IMR-90 (cell line): ENCODE data around the gene SYT11. TPM values are rescaled to one million over a fixed set of nuclear protein-coding genes. Genes with fewer than 3 reads are reported as not detected.

Source experiments
- ATAC-seq: fragments of 200-7000 bp; cut with Tn5 transposase; 2 replicates; pipeline ENCODE4 v1.9.1; 2020; ENCODE audit warnings: low read depth, mild to moderate bottlenecking, moderate library complexity
- BruUV-seq: library from RNA; stranded (reverse); fragments of 400-500 nt; replicated peaks from 2 replicates; lab custom pipeline; 2021; lab: Mats Ljungman, UMichigan
- CTCF ChIA-PET: fragments of 300-600 bp; formaldehyde crosslinking; extraction: SDS; loops from one replicate; lab custom pipeline; 2021; ENCODE audit warnings: antibody characterized with exemption; lab: Yijun Ruan, JAX
- POLR2A ChIA-PET: fragments of 300-600 bp; sonication (Branson Sonifier 250); formaldehyde crosslinking; loops from one replicate; lab custom pipeline; 2022; ENCODE audit warnings: antibody characterized with exemption; ENCODE audit not compliant: unreplicated experiment; lab: Charles Lee
- DNase-seq: peaks from one replicate; pipeline ENCODE4 v3.0.0; 2013
- H2AFZ ChIP-seq: replicated peaks from 2 replicates; pipeline ENCODE3; 2013; ENCODE audit warnings: low read length, mild to moderate bottlenecking; ENCODE audit not compliant: poor library complexity
- H2AK5ac ChIP-seq: 2 replicates; pipeline ENCODE4 v1.6.1; 2013; ENCODE audit warnings: low read depth, low read length, inconsistent platforms
- H2AK9ac ChIP-seq: replicated peaks from 2 replicates; pipeline ENCODE3; 2013; ENCODE audit warnings: mild to moderate bottlenecking, low read depth, low read length, moderate library complexity; ENCODE audit not compliant: poor library complexity
- H2BK120ac ChIP-seq: 2 replicates; pipeline ENCODE4 v1.6.1; 2013; ENCODE audit warnings: low read depth, low read length, inconsistent platforms
- H2BK15ac ChIP-seq: 3 replicates; pipeline ENCODE4 v1.6.1; 2013; ENCODE audit warnings: low read depth, low read length, inconsistent platforms
- H2BK20ac ChIP-seq: 2 replicates; pipeline ENCODE4 v1.6.1; 2013; ENCODE audit warnings: low read depth, mild to moderate bottlenecking, inconsistent platforms, low read length, moderate library complexity
- H2BK5ac ChIP-seq: 2 replicates; pipeline ENCODE4 v1.6.1; 2013; ENCODE audit warnings: mild to moderate bottlenecking, low read depth, low read length, inconsistent platforms; ENCODE audit not compliant: poor library complexity, severe bottlenecking
- H3K14ac ChIP-seq: replicated peaks from 2 replicates; pipeline ENCODE4 v1.6.1; 2013; ENCODE audit warnings: low read depth, low read length, inconsistent platforms
- H3K18ac ChIP-seq: 2 replicates; pipeline ENCODE4 v1.6.1; 2013; ENCODE audit warnings: low read depth, low read length, control low read depth
- H3K23ac ChIP-seq: 2 replicates; pipeline ENCODE4 v1.6.1; 2013; ENCODE audit warnings: low read depth, low read length, inconsistent platforms
- H3K27ac ChIP-seq: 2 replicates; pipeline ENCODE4 v1.5.1; 2013; ENCODE audit warnings: mild to moderate bottlenecking, control low read depth, low read length; ENCODE audit not compliant: insufficient read depth
- H3K27me3 ChIP-seq: 2 replicates; pipeline ENCODE4 v1.6.1; 2013; ENCODE audit warnings: low read length; ENCODE audit not compliant: control insufficient read depth, insufficient read depth
- H3K36me3 ChIP-seq: 2 replicates; pipeline ENCODE4 v1.6.1; 2013; ENCODE audit warnings: low read length, mixed read lengths; ENCODE audit not compliant: control insufficient read depth, insufficient read depth
- H3K4ac ChIP-seq: 2 replicates; pipeline ENCODE4 v1.6.1; 2013; ENCODE audit warnings: low read depth, low read length, inconsistent platforms
- H3K4me1 ChIP-seq: 2 replicates; pipeline ENCODE4 v1.6.1; 2013; ENCODE audit warnings: low read length, mixed read lengths; ENCODE audit not compliant: control insufficient read depth, insufficient read depth
- H3K4me2 ChIP-seq: 2 replicates; pipeline ENCODE4 v1.6.1; 2013; ENCODE audit warnings: low read depth, mild to moderate bottlenecking, control low read depth, low read length, moderate library complexity
- H3K4me3 ChIP-seq: 2 replicates; pipeline ENCODE4 v1.5.1; 2013; ENCODE audit warnings: low read depth, mild to moderate bottlenecking, control low read depth, low read length, moderate library complexity; ENCODE audit not compliant: insufficient read depth
- H3K56ac ChIP-seq: 2 replicates; pipeline ENCODE4 v1.6.1; 2013; ENCODE audit warnings: low read length, inconsistent platforms; ENCODE audit not compliant: insufficient read depth; ENCODE audit errors: extremely low read depth
- H3K79me1 ChIP-seq, 2 experiments: 2 replicates each; pipeline ENCODE4 v1.6.1; 2013; ENCODE audit warnings: low read length in 2 of 2, inconsistent platforms in 1 of 2, low read depth in 1 of 2
- H3K9ac ChIP-seq: 2 replicates; pipeline ENCODE4 v1.6.1; 2013; ENCODE audit warnings: low read depth, low read length, control low read depth
- H3K9me1 ChIP-seq: 2 replicates; pipeline ENCODE4 v1.6.1; 2013; ENCODE audit warnings: low read length, inconsistent platforms; ENCODE audit not compliant: insufficient read depth
- H3K9me3 ChIP-seq: 2 replicates; pipeline ENCODE4 v1.6.1; 2013; ENCODE audit warnings: low read length; ENCODE audit not compliant: control insufficient read depth, insufficient read depth
- H4K20me1 ChIP-seq: 2 replicates; pipeline ENCODE4 v1.6.1; 2013; ENCODE audit warnings: low read length, inconsistent platforms; ENCODE audit not compliant: insufficient read depth
- H4K5ac ChIP-seq: 2 replicates; pipeline ENCODE4 v1.6.1; 2013; ENCODE audit warnings: mild to moderate bottlenecking, low read depth, low read length, control low read depth
- H4K8ac ChIP-seq, 2 experiments: 2 replicates each; pipeline ENCODE4 v1.6.1; 2013; ENCODE audit warnings: low read depth in 2 of 2, low read length in 2 of 2, control low read depth in 1 of 2, inconsistent platforms in 1 of 2
- H4K91ac ChIP-seq: 2 replicates; pipeline ENCODE4 v1.6.1; 2013; ENCODE audit warnings: low read depth, low read length, inconsistent platforms; ENCODE audit not compliant: insufficient read depth
- CEBPB ChIP-seq: IDR thresholded peaks from 2 replicates; pipeline ENCODE4 v1.6.1; 2012; ENCODE audit warnings: low read depth, low read length, improper control_type of control experiment
- FOS ChIP-seq: fragments of 150-350 bp; IDR thresholded peaks from 2 replicates; pipeline ENCODE4 v1.6.1; 2016; ENCODE audit warnings: low read depth, low read length
- MAFK ChIP-seq: IDR thresholded peaks from 2 replicates; pipeline ENCODE4 v1.6.1; 2012; ENCODE audit warnings: low read depth, low read length, improper control_type of control experiment
- MAZ ChIP-seq: IDR thresholded peaks from 2 replicates; pipeline ENCODE4 v1.6.1; 2012; ENCODE audit warnings: low read depth, mild to moderate bottlenecking, low read length, improper control_type of control experiment, moderate library complexity, borderline replicate concordance
- MXI1 ChIP-seq: IDR thresholded peaks from 2 replicates; pipeline ENCODE4 v1.6.1; 2012; ENCODE audit warnings: low read depth, mild to moderate bottlenecking, low read length, moderate library complexity, borderline replicate concordance
- NFE2L2 ChIP-seq: fragments of 150-350 bp; IDR thresholded peaks from 2 replicates; pipeline ENCODE4 v1.6.1; 2016; ENCODE audit warnings: low read depth, mild to moderate bottlenecking, low read length
- RCOR1 ChIP-seq: IDR thresholded peaks from 2 replicates; pipeline ENCODE4 v1.6.1; 2012; ENCODE audit warnings: mild to moderate bottlenecking, low read length, improper control_type of control experiment; ENCODE audit not compliant: insufficient replicate concordance
- RFX5 ChIP-seq: IDR thresholded peaks from 2 replicates; pipeline ENCODE4 v1.8.0; 2012; ENCODE audit warnings: low read depth, mild to moderate bottlenecking, low read length, moderate library complexity
- SMC3 ChIP-seq: fragments of 150-350 bp; IDR thresholded peaks from 2 replicates; pipeline ENCODE4 v1.6.1; 2016; ENCODE audit warnings: low read depth, mild to moderate bottlenecking, antibody characterized with exemption, low read length, moderate library complexity
- WGBS, 2 experiments: methylation state at CpG; one replicate each; pipeline versions ENCODE4 v1.1.5 to v1.1.7; 2013; ENCODE audit warnings: missing lambda C conversion rate in 2 of 2; ENCODE audit not compliant: insufficient read length in 1 of 2; ENCODE audit errors: extremely low coverage in 2 of 2; 5-methylcytosine and 5-hydroxymethylcytosine counted together
- dilution Hi-C: fragments of 300-500 bp; cut with HindIII; formaldehyde crosslinking; loops from one replicate; pipeline ENCODE4 v1.14.3; 2018; ENCODE audit warnings: low sequenced_read_pairs; ENCODE audit not compliant: unreplicated experiment
- in situ Hi-C: fragments of 300-500 bp; cut with MboI; formaldehyde crosslinking; loops from 3 replicates; pipeline ENCODE4 v1.14.3; 2019; ENCODE audit warnings: low sequenced_read_pairs, inconsistent platforms, mixed read lengths
- intact Hi-C: fragments of 100-400 bp; cut with micrococcal nuclease; formaldehyde crosslinking; loops from 2 replicates; pipeline ENCODE4 v1.10.0; 2022
- polyA plus RNA-seq, 3 experiments: library from polyadenylated mRNA; depleted of rRNA; stranded (reverse); fragments of >200 nt; gene quantifications; 2 replicates each; pipeline ENCODE4 v1.2.3, GENCODE V29; 2012; ENCODE audit warnings: low replicate concordance in 1 of 3
- total RNA-seq: library from RNA; depleted of rRNA; stranded (reverse); fragments of >200 nt; gene quantifications from 2 replicates; pipeline ENCODE4 v1.2.3, GENCODE V29; 2012
- TF ChIP-seq, protein P1 (sequence below): conservative IDR thresholded peaks from 2 replicates; pipeline ENCODE4 v1.5.1; 2012; ENCODE audit warnings: mild to moderate bottlenecking, low read depth, low read length, improper control_type of control experiment
- TF ChIP-seq, protein P2 (sequence below): fragments of 150-350 bp; IDR thresholded peaks from 2 replicates; pipeline ENCODE4 v1.6.1; 2017; ENCODE audit warnings: mild to moderate bottlenecking, antibody characterized with exemption, low read length, low read depth
- TF ChIP-seq, protein P3 (sequence below): fragments of 150-350 bp; IDR thresholded peaks from 2 replicates; pipeline ENCODE4 v1.6.1; 2016; ENCODE audit warnings: low read depth, mild to moderate bottlenecking, low read length, moderate library complexity, borderline replicate concordance

Gene SYT11
- total and polyA plus RNA-seq, 2 of the 4 experiments (the other 2 are of a cell fraction) = 22.9 to 43.7 TPM

DNA sequence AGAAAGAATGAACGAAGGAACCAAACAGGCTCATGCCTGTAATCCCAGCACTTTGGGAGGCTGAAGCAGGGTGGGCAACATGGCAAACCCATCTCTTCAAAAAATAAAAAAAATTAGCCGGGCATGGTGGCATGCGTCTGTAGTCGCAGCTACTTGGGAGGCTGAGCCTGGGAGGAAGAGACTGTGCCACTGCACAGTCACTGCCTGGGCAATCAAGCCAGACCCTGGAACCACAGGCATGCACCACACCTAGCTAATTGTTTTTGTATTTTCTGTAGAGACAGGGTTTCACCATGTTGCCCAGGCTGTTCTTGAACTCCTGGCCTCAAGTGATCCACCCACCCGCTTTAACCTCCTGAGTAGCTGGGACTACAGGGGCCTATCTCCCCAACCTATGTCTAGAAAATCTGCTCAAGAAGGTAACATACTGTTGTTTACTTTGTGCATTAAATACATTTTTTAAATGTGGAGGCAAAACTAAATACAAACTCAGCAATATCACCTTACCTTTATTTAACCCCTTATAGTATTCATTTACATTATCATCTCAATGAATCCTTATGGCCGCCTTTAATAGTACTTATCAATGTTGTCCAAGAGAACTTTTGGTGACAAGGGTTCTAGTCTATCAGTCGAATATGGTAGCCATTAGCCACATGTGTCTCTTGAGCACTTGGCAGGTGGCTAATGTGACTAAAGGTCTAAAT lies 72.1 kb downstream of the SYT11 start (continued):
- TF ChIP-seq MAFK = no peak

DNA sequence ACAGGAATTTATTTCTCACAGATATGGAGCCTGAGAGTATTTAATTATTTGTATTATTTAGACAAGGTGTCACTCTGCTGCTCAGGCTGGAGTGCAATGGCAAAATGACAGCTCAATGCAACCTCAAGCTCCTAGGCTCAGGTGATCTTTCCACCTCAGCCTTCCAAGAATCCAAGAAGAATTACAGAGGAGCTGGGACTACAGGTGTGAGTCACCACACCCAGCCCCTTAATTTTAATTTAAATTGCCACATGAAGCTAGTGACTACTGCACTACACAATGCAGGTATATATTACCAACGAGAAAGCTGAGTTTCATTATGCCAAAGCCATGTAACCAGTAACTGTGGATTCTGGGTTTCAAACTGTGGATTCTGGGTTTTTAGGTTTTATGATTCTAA lies 72.7 kb downstream of the SYT11 start:
- POLR2A ChIA-PET = interaction anchor here (0.7 kb wide), 1 partner anchor 8 kb away, joined by 3 read pairs; no protein-coding TSS in a partner anchor
- dilution Hi-C loops (no loop called here), intact Hi-C loops (no loop called here), in situ Hi-C loops (no loop called here)
- Histone ChIP-seq H3K9me3 (no peaks in the 10 kb centered on the region), H2AK5ac (no peak overlapping the region), H4K91ac (no peak overlapping the region), H3K27ac (no peak overlapping the region), H2BK20ac (no peak overlapping the region), H3K56ac (no peak overlapping the region), H3K23ac (no peak overlapping the region), H3K9me1 (0 out of 2 replicates have a peak, but pooled peaks cover 2% of the 10 kb centered on the region), H4K5ac (no peak overlapping the region), H3K9ac (no peak overlapping the region), H3K79me1 (peaks cover 7 to 48% of the 10 kb centered on the region in 2 experiments; a peak in 3 of 4 replicates), H3K14ac (no peak overlapping the region), H4K8ac (no peak overlapping the region), H2AK9ac (no peak overlapping the region), H3K36me3 (peaks cover 43% of the 10 kb centered on the region), H2BK5ac (no peak overlapping the region), H3K4ac (no peak overlapping the region), H3K4me2 (peak overlapping the region; percentile 55), H2BK15ac (no peak overlapping the region), H2BK120ac (no peak overlapping the region), H4K20me1 (peaks cover 41% of the 10 kb centered on the region), H3K4me3 (no peak overlapping the region), H2AFZ (no peak overlapping the region), H3K18ac (no peak overlapping the region), H3K4me1 (peaks cover 7% of the 10 kb centered on the region; the same call in 1 of the 2 replicates), H3K27me3 (no peaks in the 10 kb centered on the region)
- ATAC-seq (no peak), DNase-seq (no peak)
- WGBS, 2 experiments = no CpG with 5 or more reads among the region's 1 CpG
- BruUV-seq = TSS peak; percentile 40
- CTCF ChIA-PET = interaction anchor here (1.4 kb wide), 1 partner anchor 14 kb away, joined by 4 read pairs; no protein-coding TSS in a partner anchor
- TF ChIP-seq FOS (no peak), RFX5 (no peak), MAZ (no peak), RCOR1 (no peak), MXI1 (no peak), NFE2L2 (no peak), MAFK (no peak), SMC3 (no peak), CEBPB (no peak)
- TF ChIP-seq, protein P1, sequence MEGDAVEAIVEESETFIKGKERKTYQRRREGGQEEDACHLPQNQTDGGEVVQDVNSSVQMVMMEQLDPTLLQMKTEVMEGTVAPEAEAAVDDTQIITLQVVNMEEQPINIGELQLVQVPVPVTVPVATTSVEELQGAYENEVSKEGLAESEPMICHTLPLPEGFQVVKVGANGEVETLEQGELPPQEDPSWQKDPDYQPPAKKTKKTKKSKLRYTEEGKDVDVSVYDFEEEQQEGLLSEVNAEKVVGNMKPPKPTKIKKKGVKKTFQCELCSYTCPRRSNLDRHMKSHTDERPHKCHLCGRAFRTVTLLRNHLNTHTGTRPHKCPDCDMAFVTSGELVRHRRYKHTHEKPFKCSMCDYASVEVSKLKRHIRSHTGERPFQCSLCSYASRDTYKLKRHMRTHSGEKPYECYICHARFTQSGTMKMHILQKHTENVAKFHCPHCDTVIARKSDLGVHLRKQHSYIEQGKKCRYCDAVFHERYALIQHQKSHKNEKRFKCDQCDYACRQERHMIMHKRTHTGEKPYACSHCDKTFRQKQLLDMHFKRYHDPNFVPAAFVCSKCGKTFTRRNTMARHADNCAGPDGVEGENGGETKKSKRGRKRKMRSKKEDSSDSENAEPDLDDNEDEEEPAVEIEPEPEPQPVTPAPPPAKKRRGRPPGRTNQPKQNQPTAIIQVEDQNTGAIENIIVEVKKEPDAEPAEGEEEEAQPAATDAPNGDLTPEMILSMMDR = no peak
- TF ChIP-seq, protein P2, sequence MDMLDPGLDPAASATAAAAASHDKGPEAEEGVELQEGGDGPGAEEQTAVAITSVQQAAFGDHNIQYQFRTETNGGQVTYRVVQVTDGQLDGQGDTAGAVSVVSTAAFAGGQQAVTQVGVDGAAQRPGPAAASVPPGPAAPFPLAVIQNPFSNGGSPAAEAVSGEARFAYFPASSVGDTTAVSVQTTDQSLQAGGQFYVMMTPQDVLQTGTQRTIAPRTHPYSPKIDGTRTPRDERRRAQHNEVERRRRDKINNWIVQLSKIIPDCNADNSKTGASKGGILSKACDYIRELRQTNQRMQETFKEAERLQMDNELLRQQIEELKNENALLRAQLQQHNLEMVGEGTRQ = no peak
- TF ChIP-seq, protein P3, sequence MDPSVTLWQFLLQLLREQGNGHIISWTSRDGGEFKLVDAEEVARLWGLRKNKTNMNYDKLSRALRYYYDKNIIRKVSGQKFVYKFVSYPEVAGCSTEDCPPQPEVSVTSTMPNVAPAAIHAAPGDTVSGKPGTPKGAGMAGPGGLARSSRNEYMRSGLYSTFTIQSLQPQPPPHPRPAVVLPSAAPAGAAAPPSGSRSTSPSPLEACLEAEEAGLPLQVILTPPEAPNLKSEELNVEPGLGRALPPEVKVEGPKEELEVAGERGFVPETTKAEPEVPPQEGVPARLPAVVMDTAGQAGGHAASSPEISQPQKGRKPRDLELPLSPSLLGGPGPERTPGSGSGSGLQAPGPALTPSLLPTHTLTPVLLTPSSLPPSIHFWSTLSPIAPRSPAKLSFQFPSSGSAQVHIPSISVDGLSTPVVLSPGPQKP = no peak
